Measurements from ENCODE around the gene GNAQ.

Gene GNAQ

GRCh38 chr9:77838986-77839385 is 192.6 kb downstream of the GNAQ start:
- H2AFZ ChIP-seq (ENCODE audit: insufficient read depth, low read length, poor library complexity) = no peak overlapping the region
- no peak overlapping the region for H3K4me2 ChIP-seq (ENCODE audit: low read length)
- H3K36me3 ChIP-seq (ENCODE audit: control insufficient read depth in 1 of 2, insufficient read depth in 2 of 2, low read length in 2 of 2) = no peaks in the 10 kb centered on the region
- no peak overlapping the region for H4K91ac ChIP-seq (ENCODE audit: low read depth, low read length)
- H3K14ac ChIP-seq (ENCODE audit: low read length) = no peak overlapping the region
- H3K27me3 ChIP-seq (ENCODE audit: insufficient read depth, low read length) = no peaks in the 10 kb centered on the region
- no peak overlapping the region for H3K4ac ChIP-seq (ENCODE audit: low read depth, low read length)
- no peak overlapping the region for H3K18ac ChIP-seq (ENCODE audit: low read length)
- H4K12ac ChIP-seq (ENCODE audit: low read depth, low read length) = no peak overlapping the region
- H2BK5ac ChIP-seq (ENCODE audit: low read depth, low read length, poor library complexity) = no peak overlapping the region
- H2AK5ac ChIP-seq (ENCODE audit: low read length) = no peak overlapping the region
- no peak overlapping the region for H4K8ac ChIP-seq (ENCODE audit: low read depth, low read length)
- no peak overlapping the region for H3K4me3 ChIP-seq (ENCODE audit: low read depth, low read length)
- H3K79me2 ChIP-seq (ENCODE audit: control insufficient read depth, insufficient read depth, low read length, poor library complexity) = no peaks in the 10 kb centered on the region
- peaks cover 0 to 4% of the 10 kb centered on the region in 2 experiments for H3K4me1 ChIP-seq (ENCODE audit: control insufficient read depth in 1 of 2, insufficient read depth in 2 of 2, low read length in 2 of 2)
- no CpG with 5 or more reads among the region's 1 CpG for WGBS (ENCODE audit: extremely low coverage, insufficient coverage, insufficient read length)
- H3K27ac ChIP-seq (ENCODE audit: low read depth, low read length) = no peak overlapping the region
- no peak for DNase-seq
- no peaks in the 10 kb centered on the region for H3K79me1 ChIP-seq (ENCODE audit: low read length)
- H3K23ac ChIP-seq (ENCODE audit: low read length) = no peak overlapping the region
- no peak overlapping the region for H2BK120ac ChIP-seq (ENCODE audit: insufficient read depth, low read length, poor library complexity)
- no peak overlapping the region for H3K9ac ChIP-seq (ENCODE audit: low read length)
- H3K9me3 ChIP-seq (ENCODE audit: insufficient read depth, low read depth, low read length) = no peaks in the 10 kb centered on the region
- H2BK12ac ChIP-seq (ENCODE audit: low read length) = no peak overlapping the region

DNA sequence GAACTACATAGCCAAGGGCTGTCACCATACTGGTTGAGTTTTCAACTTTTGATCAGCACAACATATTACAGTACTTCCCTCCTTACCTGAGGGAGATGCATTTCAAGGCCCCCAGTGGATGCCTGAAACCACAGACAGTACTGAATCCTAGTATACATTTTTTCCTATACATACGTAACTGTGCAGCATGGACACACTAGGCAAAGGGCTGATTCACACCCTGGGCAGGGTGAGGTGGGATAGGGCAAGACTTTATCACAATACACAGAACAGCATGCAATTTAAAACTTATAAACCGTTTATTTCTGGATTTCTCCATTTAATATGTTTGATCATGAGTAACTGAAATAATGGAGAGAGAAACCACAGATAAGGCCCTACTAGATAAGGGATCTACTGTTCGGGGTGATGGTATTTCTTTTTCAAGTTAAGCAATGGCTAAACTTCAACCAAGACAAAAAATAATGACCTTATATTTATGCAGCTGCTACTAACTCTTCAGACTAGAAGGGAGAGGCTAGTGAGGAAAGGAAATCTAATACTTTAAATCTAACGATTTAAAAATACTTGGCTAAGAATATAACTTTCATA is 196.6 kb downstream of the GNAQ start:
- DNase-seq = no peak
- no peak overlapping the region for H2AFZ ChIP-seq (ENCODE audit: insufficient read depth, low read length, poor library complexity)
- no peaks in the 10 kb centered on the region for H3K79me1 ChIP-seq (ENCODE audit: low read length)
- no peaks in the 10 kb centered on the region for H3K4me1 ChIP-seq (ENCODE audit: control insufficient read depth in 1 of 2, insufficient read depth in 2 of 2, low read length in 2 of 2)
- H3K4me2 ChIP-seq (ENCODE audit: low read length) = no peak overlapping the region
- no peak overlapping the region for H3K27ac ChIP-seq (ENCODE audit: low read depth, low read length)
- no peak overlapping the region for H3K9ac ChIP-seq (ENCODE audit: low read length)
- no peaks in the 10 kb centered on the region for H3K9me3 ChIP-seq (ENCODE audit: insufficient read depth, low read depth, low read length)
- no peak overlapping the region for H3K4ac ChIP-seq (ENCODE audit: low read depth, low read length)
- no peak overlapping the region for H3K14ac ChIP-seq (ENCODE audit: low read length)
- H4K12ac ChIP-seq (ENCODE audit: low read depth, low read length) = no peak overlapping the region
- no peaks in the 10 kb centered on the region for H3K27me3 ChIP-seq (ENCODE audit: insufficient read depth, low read length)
- H4K91ac ChIP-seq (ENCODE audit: low read depth, low read length) = no peak overlapping the region
- no peaks in the 10 kb centered on the region for H3K79me2 ChIP-seq (ENCODE audit: control insufficient read depth, insufficient read depth, low read length, poor library complexity)
- H3K23ac ChIP-seq (ENCODE audit: low read length) = peak overlapping the region; percentile 25
- H3K18ac ChIP-seq (ENCODE audit: low read length) = peak overlapping the region; percentile 23
- no peak overlapping the region for H4K8ac ChIP-seq (ENCODE audit: low read depth, low read length)
- no CpG with 5 or more reads among the region's 4 CpGs for WGBS (ENCODE audit: extremely low coverage, insufficient coverage, insufficient read length)
- H2BK5ac ChIP-seq (ENCODE audit: low read depth, low read length, poor library complexity) = no peak overlapping the region
- H2BK12ac ChIP-seq (ENCODE audit: low read length) = no peak overlapping the region
- H3K4me3 ChIP-seq (ENCODE audit: low read depth, low read length) = no peak overlapping the region
- H2BK120ac ChIP-seq (ENCODE audit: insufficient read depth, low read length, poor library complexity) = no peak overlapping the region
- H3K36me3 ChIP-seq (ENCODE audit: control insufficient read depth in 1 of 2, insufficient read depth in 2 of 2, low read length in 2 of 2) = no peaks in the 10 kb centered on the region
- no peak overlapping the region for H2AK5ac ChIP-seq (ENCODE audit: low read length)

- Histone ChIP-seq H3K27ac (ENCODE audit: low read depth, low read length) (no peak overlapping the region), H4K12ac (ENCODE audit: low read depth, low read length) (no peak overlapping the region), H3K4me1 (ENCODE audit: control insufficient read depth in 1 of 2, insufficient read depth in 2 of 2, low read length in 2 of 2) (no peaks in the 10 kb centered on the region), H3K79me2 (ENCODE audit: control insufficient read depth, insufficient read depth, low read length, poor library complexity) (no peaks in the 10 kb centered on the region), H2AK5ac (ENCODE audit: low read length) (no peak overlapping the region), H3K36me3 (ENCODE audit: control insufficient read depth in 1 of 2, insufficient read depth in 2 of 2, low read length in 2 of 2) (no peaks in the 10 kb centered on the region), H3K23ac (ENCODE audit: low read length) (no peak overlapping the region), H3K4me2 (ENCODE audit: low read length) (no peak overlapping the region), H2BK5ac (ENCODE audit: low read depth, low read length, poor library complexity) (no peak overlapping the region), H3K27me3 (ENCODE audit: insufficient read depth, low read length) (no peaks in the 10 kb centered on the region), H2AFZ (ENCODE audit: insufficient read depth, low read length, poor library complexity) (no peak overlapping the region), H3K4ac (ENCODE audit: low read depth, low read length) (no peak overlapping the region), H2BK120ac (ENCODE audit: insufficient read depth, low read length, poor library complexity) (no peak overlapping the region), H3K14ac (ENCODE audit: low read length) (no peak overlapping the region), H4K91ac (ENCODE audit: low read depth, low read length) (no peak overlapping the region), H2BK12ac (ENCODE audit: low read length) (no peak overlapping the region), H3K4me3 (ENCODE audit: low read depth, low read length) (no peak overlapping the region), H3K18ac (ENCODE audit: low read length) (no peak overlapping the region), H3K9me3 (ENCODE audit: insufficient read depth, low read depth, low read length) (no peaks in the 10 kb centered on the region), H3K79me1 (ENCODE audit: low read length) (no peaks in the 10 kb centered on the region), H4K8ac (ENCODE audit: low read depth, low read length) (no peak overlapping the region), H3K9ac (ENCODE audit: low read length) (no peak overlapping the region)
- DNase-seq = no peak
- WGBS (ENCODE audit: extremely low coverage, insufficient coverage, insufficient read length) = no CpG with 5 or more reads among the region's 1 CpG
These were observed 197.8 kb downstream of the GNAQ start for GRCh38 chr9:77833561-77834429.

GRCh38 chr9:77832639-77833038 is 199.0 kb downstream of the GNAQ start:
- Histone ChIP-seq H4K8ac (ENCODE audit: low read depth, low read length) (no peak overlapping the region), H2AFZ (ENCODE audit: insufficient read depth, low read length, poor library complexity) (no peak overlapping the region), H2AK5ac (ENCODE audit: low read length) (no peak overlapping the region), H3K4ac (ENCODE audit: low read depth, low read length) (no peak overlapping the region), H3K18ac (ENCODE audit: low read length) (no peak overlapping the region), H2BK120ac (ENCODE audit: insufficient read depth, low read length, poor library complexity) (no peak overlapping the region), H3K79me2 (ENCODE audit: control insufficient read depth, insufficient read depth, low read length, poor library complexity) (no peaks in the 10 kb centered on the region), H3K4me3 (ENCODE audit: low read depth, low read length) (no peak overlapping the region), H3K14ac (ENCODE audit: low read length) (no peak overlapping the region), H3K79me1 (ENCODE audit: low read length) (no peaks in the 10 kb centered on the region), H3K9me3 (ENCODE audit: insufficient read depth, low read depth, low read length) (no peaks in the 10 kb centered on the region), H2BK5ac (ENCODE audit: low read depth, low read length, poor library complexity) (no peak overlapping the region), H3K4me2 (ENCODE audit: low read length) (no peak overlapping the region), H3K9ac (ENCODE audit: low read length) (no peak overlapping the region), H3K4me1 (ENCODE audit: control insufficient read depth in 1 of 2, insufficient read depth in 2 of 2, low read length in 2 of 2) (no peaks in the 10 kb centered on the region), H3K27ac (ENCODE audit: low read depth, low read length) (no peak overlapping the region), H2BK12ac (ENCODE audit: low read length) (no peak overlapping the region), H3K23ac (ENCODE audit: low read length) (no peak overlapping the region), H3K36me3 (ENCODE audit: control insufficient read depth in 1 of 2, insufficient read depth in 2 of 2, low read length in 2 of 2) (no peaks in the 10 kb centered on the region), H4K12ac (ENCODE audit: low read depth, low read length) (no peak overlapping the region), H4K91ac (ENCODE audit: low read depth, low read length) (no peak overlapping the region), H3K27me3 (ENCODE audit: insufficient read depth, low read length) (no peaks in the 10 kb centered on the region)
- WGBS (ENCODE audit: extremely low coverage, insufficient coverage, insufficient read length) = no CpG with 5 or more reads among the region's 9 CpGs
- no peak for DNase-seq
